Suppressor macrophage treated with lipopolysaccharide for 1 hour (primary cell): ENCODE results near the gene XBP1.
"Not testable (repeated sequence)": the region's sequence is repeated elsewhere in the genome, so short reads cannot be mapped to it uniquely, and the experiment has no call there.

Source experiments
- DNase-seq, 3 donors: peaks; one replicate each; pipeline ENCODE4 v3.0.0-alpha.2; 2020 to 2022

The XBP1 gene

DNA sequence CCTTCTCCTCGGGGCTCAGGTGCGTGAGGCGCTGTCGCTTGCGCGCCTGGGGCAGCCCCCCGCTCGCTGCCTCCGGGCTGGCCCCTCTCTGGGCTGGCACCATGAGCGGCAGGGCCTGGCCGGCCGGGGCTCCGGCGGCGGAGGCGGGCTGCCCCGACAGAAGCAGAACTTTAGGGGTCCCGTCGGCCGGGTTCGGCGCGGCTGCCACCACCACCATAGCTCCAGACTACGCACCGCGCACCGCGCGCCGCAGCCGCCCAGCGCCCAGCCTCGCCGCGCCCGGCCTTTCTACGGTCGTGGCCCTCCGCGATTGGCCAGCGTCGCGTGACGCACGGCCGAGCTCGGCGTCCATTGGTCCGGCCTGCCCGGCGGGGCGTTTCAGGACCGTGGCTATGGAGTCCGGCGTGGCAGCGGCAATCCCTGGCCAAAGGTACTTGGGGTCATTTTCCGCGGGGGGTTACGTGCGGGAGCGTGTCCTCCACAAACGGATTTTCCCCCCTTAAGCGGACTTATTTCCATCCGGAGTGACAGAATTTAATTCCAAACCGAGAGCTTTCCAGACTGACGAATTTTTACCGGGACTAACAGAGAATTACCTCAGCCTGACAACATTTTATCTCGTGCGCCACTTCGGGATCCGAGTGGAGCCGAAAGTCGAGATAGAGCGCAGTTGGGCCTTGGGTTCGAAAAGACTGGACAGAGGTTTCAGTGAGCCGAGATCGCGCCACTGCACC, at the start of gene XBP1:
Gene XBP1, minus strand, starts transcription at position 262 of the 734 bp plus-strand sequence.
- peak; percentile 97 to 99 (median 99) for DNase-seq

DNA sequence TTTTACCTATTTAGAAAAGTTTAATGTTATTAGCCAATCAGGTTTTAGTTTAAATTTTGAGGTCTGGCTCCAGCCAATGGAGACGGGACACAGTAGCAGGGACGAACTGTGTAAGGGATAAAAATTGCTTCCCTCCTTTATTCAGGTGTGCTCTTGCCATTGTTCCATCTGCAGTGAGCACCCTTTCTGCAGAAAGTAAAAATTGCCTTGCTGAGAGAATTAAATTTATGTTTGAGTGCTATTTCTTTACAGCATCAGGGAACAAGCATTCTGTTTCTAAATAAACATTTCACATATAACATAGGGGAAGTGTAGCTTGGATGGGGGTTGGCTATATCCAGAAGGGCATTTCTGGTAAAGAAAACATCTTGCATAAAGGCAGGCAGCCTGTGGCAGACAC, 46.6 kb upstream of the XBP1 start:
- DNase-seq: no peak

DNA sequence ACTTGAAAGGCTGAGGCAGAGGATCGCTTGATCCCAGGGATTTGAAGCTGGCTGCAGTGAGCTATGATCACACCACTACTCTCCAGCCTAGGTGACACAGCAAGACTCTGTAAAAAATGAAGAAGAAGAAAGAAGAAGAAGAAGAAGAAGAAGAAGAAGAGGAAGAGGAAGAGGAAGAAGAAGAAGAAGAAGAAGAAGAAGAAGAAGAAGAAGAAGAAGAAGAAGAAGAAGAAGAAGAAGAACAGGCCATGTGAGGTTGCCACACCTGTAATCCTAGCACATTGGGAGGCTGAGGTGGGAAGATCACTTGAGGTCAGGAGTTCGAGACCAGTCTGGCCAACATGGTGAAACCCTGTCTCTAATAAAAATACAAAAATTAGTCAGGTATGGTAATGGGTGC, 43.9 kb upstream of the XBP1 start:
- DNase-seq: not testable (repeated sequence)

DNA sequence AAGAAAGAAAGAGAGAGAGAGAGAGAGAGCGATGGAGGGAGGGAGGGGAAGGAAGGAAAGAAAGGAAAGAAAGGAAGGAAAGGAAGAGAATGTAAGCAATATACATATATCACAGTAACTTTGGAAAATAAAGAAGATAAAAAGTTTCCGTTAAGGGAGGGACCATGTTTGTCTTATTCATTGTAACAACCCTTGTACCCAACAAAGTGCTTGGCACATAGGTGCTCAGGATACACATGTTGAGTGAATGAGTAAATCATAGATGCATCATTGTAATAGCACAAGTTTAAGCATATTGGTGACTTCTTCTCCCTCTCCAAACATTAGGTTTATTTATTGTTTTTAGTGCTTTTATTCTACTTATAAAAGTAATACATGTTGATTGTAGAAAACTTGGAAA, 43.3 kb upstream of the XBP1 start:
- DNase-seq: no peak

DNA sequence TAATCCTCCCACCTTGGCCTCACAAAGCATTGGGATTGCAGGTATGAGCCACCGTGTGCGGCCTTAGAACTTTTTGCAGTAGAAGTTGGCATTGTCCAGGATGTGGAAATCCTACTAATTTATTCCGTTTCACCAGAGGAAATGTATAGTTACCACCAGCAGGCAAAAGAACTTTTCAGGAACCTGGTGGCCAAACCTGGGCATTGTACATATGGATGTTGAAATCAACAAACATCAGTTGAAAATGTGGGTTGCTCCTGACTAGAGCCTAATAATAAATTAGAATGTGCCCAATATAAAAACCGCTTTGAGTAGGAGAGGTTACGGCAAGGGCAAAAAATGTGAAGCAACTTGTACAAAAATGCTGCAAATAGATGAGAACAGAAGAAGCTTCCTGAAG, 40.7 kb upstream of the XBP1 start:
- no peak for DNase-seq

DNA sequence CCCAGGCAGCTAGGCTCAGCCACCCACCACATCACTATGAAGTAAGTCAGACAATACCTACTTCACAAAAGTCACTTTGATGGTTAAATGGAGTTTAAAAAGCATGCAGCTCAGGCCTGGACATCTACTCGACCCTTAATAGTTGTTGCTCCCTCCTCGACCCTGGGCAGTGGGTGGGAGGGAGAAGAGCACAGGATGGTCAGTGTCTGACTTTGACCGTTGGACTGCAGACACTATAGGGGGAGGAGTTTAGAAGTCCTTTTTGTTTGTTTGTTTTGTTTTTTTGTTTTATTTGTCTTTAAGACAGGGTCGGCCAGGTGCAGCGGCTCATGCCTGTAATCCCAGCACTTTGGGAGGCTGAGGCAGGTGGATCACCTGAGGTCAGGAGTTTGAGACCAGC, 38.6 kb upstream of the XBP1 start:
- no peak for DNase-seq

DNA sequence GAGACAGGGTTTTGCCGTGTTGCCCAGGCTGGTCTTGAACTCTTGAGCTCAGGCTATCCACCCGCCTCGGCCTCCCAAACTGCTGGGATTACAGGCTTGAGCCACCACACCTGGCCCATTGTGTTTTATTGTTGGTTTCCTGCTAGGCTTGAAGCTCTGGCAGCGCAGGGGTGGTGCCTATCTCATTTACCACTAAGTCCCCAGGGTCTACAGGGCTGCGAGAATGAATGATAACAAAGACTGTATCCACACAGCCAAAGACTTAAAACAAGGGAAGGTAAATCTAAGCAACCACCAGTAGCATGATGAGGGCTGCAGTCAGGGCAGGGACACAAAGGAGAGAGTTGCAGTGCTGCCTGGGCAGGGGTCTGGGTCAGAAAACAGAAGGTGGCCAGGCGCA, 37.3 kb upstream of the XBP1 start:
- no peak for DNase-seq

DNA sequence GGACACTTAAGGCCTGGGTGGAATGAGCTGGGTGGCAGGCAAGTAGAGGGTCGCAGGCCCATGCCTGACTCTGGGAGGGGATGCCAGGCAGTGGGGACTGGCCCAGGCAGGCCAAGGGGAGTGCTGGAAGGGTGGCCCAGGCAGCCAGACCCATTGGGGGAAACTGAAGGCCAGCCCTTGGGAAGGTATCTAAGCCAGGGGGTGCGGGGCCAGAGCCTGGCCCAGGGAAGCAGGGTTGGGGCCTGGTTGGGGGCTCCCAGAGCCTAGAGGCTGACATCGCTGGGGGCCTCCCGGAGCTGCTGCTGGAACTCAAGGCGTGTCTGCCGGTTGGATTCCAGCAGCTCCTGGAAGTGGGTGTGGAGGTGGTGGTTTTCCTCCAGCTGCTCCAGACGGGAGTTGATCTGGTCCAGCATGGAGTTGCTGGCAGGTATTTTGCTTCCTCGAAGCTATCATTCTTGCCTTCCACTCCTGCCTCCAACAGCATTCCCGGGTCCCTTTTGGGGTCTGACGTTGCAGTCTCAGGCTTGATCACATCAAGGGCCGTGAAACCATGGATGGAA, 35.3 kb upstream of the XBP1 start:
- no peak for DNase-seq

DNA sequence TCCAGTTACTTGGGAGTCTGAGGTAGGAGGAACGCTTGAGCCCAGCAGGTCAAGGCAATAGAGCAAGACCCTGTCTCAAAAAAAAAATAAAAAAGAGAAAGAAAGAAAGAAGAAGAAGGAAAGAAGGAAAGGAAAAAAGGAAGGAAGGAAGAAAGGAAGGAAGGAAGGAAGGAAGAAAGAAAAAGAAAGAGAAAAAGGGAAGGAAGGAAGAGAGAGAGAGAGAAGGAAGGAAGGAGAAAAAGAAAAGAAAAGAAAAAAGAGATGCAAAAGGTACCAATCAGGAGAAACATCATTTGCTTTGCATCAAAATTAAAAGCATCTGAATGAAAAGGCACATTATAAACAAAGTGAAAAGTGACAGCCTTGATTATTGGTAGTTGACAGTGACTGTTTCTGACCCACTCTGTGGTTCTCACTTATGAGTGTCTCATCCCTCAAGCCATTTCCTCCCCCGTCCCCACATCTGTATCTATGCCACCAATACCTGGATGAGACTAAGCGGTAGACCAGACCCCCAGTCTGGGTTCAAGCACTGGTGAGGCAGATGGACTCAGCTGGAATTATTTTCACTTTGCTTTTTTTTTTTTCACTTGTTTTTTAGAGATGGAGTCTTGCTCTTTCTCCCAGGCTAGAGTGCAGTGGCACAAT, 33.0 kb upstream of the XBP1 start:
- DNase-seq: no peak

DNA sequence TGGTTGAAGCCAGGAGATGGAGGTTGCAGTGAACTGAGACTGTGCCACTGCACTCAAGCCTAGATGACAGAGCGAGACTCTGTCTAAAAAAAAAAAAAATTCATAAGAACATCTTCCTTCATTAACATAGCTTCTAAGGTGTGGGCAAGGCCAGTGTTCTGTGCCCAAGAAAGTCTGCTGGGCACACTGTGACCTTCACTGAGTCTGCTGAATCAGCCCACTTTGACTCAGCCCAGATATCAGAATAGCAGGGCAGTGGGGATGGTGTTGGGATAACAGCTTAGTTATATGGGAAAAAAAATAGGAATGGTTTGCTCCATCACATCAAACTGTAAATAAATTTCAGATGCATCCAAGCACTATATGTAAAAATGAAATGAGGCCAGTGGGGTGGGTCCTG, 32.4 kb upstream of the XBP1 start:
- DNase-seq: no peak

DNA sequence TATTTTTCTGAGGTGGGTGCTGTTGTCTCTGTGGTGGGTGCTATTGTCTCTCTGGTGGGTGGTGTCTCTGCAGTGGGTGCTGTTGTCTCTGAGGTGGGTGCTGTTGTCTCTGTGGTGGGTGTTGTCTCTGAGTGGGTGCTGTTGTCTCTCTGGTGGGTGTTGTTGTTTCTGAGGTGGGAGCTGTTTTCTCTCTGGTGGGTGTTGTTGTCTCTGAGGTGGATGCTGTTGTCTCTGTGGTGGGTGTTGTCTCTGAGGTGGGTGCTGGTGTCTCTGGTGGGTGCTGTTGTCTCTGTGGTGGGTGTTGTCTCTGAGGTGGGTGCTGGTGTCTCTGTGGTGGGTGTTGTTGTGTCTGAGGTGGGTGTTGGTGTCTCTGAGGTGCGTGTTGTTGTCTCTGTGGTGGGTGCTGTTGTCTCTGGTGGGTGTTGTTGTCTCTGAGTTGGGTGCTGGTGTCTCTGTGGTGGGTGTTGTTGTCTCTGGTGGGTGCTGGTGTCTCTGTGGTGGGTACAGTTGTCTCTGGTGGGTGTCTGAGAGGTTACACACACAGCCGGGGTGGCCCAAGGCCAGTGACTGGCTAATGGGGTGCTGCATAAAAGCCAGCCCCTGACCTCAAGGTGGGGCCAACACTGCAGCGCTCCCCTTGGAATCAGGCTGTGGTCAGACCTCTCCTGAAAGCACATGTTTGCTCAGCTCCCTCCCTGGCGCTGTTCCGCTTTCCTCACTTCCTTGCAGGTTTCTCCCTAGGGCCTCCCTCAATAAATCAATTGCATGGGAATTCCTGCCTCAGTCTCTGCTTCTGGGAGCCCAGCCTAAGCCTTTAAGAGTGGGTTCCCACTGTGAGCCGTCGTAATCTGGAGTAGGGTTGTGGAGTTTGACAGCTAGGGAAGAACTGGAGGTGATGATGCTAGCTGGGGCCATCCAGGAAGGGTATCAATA, 31.0 kb upstream of the XBP1 start:
- no peak for DNase-seq

DNA sequence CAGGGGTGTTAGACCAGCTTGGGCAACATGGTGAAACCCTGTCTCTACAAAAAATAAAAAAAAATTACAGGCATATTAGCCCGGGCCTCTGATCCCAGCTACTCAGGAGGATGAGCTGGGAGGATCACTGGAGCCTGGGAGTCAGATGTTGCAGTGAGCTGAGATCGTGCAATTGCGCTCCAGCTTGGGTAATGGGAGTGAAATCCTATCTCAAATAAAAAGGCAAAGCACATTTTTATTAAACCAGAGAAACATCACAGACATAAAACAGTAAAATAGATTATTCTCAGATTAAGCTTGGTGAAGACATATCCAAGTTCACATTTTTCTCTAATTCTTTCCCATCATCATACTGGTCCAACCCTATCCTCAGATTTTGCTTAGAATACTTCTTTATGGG, 30.1 kb upstream of the XBP1 start:
- no peak for DNase-seq

DNA sequence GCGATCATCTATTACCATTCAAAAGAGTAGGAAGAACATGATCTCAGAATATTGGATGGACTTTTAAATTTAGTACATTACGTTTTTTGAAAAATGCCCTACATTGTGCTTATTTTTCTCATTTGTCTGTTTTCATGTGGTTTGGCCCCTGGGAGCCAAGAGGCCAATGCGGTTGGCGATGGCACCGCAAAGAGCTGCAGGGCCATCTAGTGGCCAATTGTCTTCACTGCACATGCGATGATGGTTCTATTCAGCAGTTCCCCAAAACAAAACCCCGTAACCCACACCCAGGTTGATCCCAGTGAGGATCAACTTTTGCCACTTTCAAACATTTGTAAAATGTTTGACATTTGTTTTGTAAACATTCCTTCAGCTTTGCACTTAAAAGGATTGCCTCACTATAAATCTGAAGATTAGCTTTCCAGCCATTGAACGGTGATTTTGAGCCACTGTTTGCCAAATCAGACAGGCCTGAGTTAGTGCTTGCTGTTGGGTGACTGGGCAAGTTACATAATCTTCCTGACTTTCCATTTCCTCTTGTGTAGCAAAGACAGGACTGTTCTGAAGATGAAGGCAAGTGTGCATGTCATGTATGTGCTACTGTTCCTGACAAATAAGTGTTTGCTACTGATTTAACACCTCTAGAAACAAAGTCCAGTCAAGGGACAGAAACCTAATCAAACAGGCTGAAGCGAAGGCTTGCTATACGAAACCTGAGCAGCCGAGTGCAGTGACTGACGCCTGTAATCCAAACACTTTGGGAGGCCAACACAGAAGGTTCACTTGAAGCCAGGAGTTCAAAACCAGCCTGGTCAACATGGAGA, 29.2 kb upstream of the XBP1 start:
- peak; percentile 89 to 93 (median 89) for DNase-seq

DNA sequence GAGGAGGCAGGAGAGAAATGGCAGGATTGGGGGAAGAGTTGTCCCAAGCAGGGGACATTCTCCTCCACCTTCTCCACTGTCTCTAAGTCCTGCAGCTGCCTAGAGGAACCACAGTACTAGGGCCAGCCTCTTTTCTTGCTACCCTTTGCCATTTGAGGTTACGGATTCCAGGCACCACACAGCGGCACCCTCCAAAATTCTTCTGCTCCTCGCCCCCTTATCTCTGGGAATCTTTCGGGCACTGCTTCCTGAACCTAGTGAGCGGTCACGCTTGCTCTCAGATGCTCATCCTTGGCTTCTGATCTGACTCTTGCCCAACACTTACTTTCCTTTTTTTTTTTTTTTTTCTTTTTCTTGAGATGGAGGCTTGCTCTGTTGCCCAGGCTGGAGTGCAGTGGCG, 26.6 kb upstream of the XBP1 start:
- DNase-seq: peak in 1 of 3 donors; percentile 6

DNA sequence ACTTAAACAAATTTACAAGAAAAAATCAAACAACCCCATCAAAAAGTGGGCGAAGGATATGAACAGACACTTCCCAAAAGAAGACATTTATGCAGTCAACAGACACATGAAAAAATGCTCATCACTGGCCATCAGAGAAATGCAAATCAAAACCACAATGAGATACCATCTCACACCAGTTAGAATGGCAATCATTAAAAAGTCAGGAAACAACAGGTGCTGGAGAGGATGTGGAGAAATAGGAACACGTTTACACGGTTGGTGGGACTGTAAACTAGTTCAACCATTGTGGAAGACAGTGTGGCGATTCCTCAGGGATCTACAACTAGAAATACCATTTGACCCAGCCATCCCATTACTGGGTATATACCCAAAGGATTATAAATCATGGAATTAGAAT, 26.1 kb upstream of the XBP1 start:
- not testable (repeated sequence) for DNase-seq

DNA sequence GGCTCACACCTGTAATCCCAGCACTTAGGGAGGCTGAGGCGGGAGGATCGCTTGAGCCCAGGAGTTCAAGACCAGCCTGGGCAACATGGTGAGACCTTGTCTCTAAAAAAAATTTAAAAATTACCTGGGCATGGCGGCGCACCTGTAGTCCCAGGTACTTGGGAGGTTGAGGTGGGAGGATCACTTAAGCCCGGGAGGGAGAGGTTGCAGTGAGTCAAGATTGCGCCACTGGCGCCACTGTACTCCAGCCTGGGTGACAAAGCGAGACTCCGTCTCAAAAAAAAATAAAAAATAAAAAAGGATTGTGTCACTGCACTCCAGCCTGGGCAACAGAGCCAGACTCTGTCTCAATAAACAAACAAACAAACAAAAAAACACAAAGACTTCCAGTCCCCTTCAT, 24.1 kb upstream of the XBP1 start:
- DNase-seq: not testable (repeated sequence)

DNA sequence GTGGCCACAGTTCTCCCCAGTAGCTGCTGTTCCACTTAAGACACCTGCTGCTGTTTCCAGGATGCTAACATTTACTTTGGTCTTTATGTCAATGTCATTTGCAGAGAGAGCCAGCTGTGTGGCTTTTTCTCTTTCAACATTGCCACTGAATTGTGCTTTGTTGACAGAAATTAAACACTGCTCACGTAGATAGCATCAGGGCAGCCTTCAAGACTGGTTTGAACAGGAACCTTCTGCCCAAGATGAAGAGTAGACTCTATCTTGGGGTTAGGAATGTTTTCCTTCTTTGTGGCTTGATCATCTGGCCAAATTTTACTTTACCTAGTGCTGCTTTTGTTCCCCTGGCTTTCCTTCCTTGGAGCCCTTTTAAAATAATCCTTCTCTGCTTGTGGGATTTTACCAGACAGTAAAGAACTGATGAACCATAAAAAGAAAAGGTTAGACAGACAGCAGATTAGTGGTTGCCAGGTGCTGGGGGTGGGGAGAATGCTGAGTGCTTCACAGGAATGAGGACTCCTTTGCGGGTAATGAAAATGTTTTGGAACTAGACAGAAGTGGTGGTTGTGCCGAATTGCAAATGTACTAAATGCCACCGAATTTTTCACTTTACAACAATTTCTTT, 22.7 kb upstream of the XBP1 start:
- no peak for DNase-seq

DNA sequence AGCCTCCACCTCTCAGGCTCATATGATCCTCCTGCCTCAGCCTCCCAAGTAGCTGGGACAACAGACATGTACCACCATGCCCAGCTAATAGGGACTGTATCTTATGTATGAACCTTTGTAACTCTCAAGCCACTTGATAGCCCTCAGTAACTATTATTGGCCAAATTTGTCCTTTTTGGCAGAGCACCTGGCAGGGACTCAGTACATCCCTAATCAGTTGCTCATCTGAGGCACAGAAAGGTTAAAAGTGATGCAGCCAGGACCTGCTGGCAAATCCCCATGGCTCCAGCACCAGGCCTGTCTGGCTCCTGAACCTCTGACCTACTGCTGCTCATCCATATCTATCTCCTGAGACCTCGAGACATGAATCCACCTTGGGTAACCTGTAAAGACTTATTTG, 21.1 kb upstream of the XBP1 start:
- DNase-seq: no peak

DNA sequence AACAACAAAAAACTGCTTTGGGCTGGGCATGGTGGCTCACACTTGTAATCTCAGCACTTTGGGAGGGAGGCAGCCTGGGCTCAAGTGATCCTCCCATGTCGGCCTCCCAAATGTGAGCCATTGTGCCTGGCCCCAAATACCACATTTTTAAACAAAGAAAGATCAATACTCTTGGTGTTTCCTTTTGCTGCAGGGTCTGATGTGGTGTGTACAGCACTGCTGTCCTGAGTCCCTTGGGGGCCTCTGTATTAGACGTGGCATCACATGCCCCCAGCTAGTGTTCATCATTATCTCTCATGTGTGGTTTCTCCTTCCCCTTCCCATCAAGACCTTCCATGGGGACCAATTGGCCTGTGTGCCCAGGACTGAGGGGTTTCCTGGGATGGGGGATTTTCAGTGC, 20.5 kb upstream of the XBP1 start:
- no peak for DNase-seq

DNA sequence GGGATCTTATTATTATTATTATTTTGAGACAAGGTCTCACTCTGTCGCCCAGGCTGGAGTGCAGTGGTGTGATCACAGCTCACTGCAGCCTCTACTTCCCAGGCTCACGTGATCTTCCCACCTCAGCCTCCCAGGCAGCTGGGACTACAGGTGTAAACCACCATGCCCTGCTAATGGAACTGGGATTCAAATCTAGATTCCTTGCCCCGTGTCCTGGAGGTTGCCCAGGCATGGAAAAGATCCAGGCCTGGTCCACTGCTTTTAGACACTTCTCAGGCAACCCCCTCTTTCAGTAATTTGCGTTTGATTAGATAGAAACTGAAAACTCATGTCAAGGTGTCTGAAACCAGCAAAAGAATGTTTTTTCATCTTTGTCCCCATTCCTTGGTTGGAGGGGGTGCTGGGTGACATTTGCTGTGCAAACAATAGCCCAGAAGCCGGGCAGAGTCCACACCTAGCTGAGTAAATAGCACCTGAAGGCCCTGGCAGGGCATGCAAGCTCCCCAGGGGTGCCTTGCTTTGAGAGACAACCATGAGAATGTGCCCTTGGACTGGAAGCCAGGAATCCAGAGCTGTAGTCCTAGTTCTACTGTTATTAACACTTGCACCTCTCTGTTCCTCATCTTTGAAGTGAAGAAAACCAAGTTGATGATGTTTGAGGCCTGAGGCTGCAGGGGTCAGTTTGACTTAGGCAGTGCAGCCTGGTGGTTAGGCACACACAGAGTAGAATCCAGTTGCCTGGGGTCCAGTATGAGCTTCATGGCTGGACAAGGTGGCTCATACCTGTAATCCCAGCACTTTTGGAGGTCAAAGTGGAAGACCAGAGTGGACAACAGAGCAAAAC, 19.1 kb upstream of the XBP1 start:
- DNase-seq: no peak
